Smooth muscle cell (in vitro differentiated cells): ENCODE data around the gene ENOPH1. TPM values are rescaled to one million over a fixed set of nuclear protein-coding genes. Genes with fewer than 3 reads are reported as not detected.

ENCODE experiments used
- DNase-seq: peaks from one replicate; lab custom pipeline; 2025; ENCODE audit not compliant: unreplicated experiment; lab: John Stamatoyannopoulos, UW
- H2AFZ ChIP-seq: fragments of 200-600 bp; sonication (generic); 2 replicates; pipeline ENCODE4 v1.6.0; 2016; ENCODE audit warnings: antibody characterized with exemption, low read depth, mild to moderate bottlenecking
- H3F3A ChIP-seq: fragments of 200-600 bp; sonication (generic); 2 replicates; pipeline ENCODE4 v1.6.0; 2017; ENCODE audit warnings: antibody characterized with exemption, low read depth
- H3K27ac ChIP-seq: fragments of 200-600 bp; sonication (generic); 2 replicates; pipeline ENCODE4 v1.5.1; 2016; ENCODE audit warnings: low read depth, mild to moderate bottlenecking
- H3K27me3 ChIP-seq: fragments of 200-600 bp; sonication (generic); 2 replicates; pipeline ENCODE4 v1.6.1; 2016; ENCODE audit warnings: low read depth, mild to moderate bottlenecking
- H3K36me3 ChIP-seq: fragments of 200-600 bp; sonication (generic); 2 replicates; pipeline ENCODE4 v1.5.1; 2016; ENCODE audit warnings: low read depth
- H3K4me1 ChIP-seq: fragments of 200-600 bp; sonication (generic); 2 replicates; pipeline ENCODE4 v1.5.1; 2016; ENCODE audit warnings: low read depth
- H3K4me2 ChIP-seq: fragments of 200-600 bp; sonication (generic); 2 replicates; pipeline ENCODE4 v1.6.0; 2016; ENCODE audit warnings: mild to moderate bottlenecking
- H3K4me3 ChIP-seq: fragments of 200-600 bp; sonication (generic); 2 replicates; pipeline ENCODE4 v1.5.1; 2016; ENCODE audit warnings: mild to moderate bottlenecking
- H3K79me2 ChIP-seq: fragments of 200-600 bp; sonication (generic); 2 replicates; pipeline ENCODE4 v1.6.0; 2016; ENCODE audit warnings: low read depth, mild to moderate bottlenecking
- H3K9ac ChIP-seq: fragments of 200-600 bp; sonication (generic); 2 replicates; pipeline ENCODE4 v1.6.0; 2016; ENCODE audit warnings: low read depth
- H3K9me3 ChIP-seq: fragments of 200-600 bp; sonication (generic); replicated peaks from 2 replicates; pipeline ENCODE4 v1.5.1; 2016; ENCODE audit warnings: low read depth
- H4K20me1 ChIP-seq: fragments of 200-600 bp; sonication (generic); 2 replicates; pipeline ENCODE4 v1.6.0; 2016; ENCODE audit warnings: low read depth
- CTCF ChIP-seq: fragments of 200-600 bp; sonication (generic); IDR thresholded peaks from 2 replicates; pipeline ENCODE4 v1.5.1; 2017; ENCODE audit warnings: borderline replicate concordance, mild to moderate bottlenecking, antibody characterized with exemption; ENCODE audit not compliant: insufficient read depth, poor library complexity, severe bottlenecking
- WGBS: methylation state at CpG from one replicate; pipeline ENCODE4 v1.1.7; 2016; ENCODE audit warnings: low lambda C conversion rate; 5-methylcytosine and 5-hydroxymethylcytosine counted together
- polyA plus RNA-seq: library from polyadenylated mRNA; unstranded; fragments of >200 nt; fragmentation: Nextera tagmentation; extraction: Ambion mirVana; gene quantifications from 2 replicates; pipeline ENCODE4 v1.2.1, GENCODE V29; 2016
- total RNA-seq: library from RNA; depleted of rRNA; stranded (reverse); fragments of >200 nt; gene quantifications from 2 replicates; pipeline ENCODE4 v1.2.3, GENCODE V29; 2014

The ENOPH1 gene
- total and polyA plus RNA-seq, 2 experiments from 2014 or later: 36.2 to 54.5 TPM

- 95% methylated on average over 14 of the region's 14 CpGs for WGBS
- Histone ChIP-seq H4K20me1 (no peaks in the 10 kb centered on the region), H3K27ac (no peak overlapping the region), H3K4me3 (no peak overlapping the region), H3K9ac (no peak overlapping the region), H3K9me3 (no peaks in the 10 kb centered on the region), H3K79me2 (no peaks in the 10 kb centered on the region), H3K4me2 (no peak overlapping the region), H3F3A (no peaks in the 10 kb centered on the region), H3K36me3 (no peaks in the 10 kb centered on the region), H3K27me3 (no peaks in the 10 kb centered on the region), H2AFZ (no peak overlapping the region), H3K4me1 (no peaks in the 10 kb centered on the region)
- no peak for DNase-seq
- TF ChIP-seq CTCF: no peak
These were observed 54.8 kb downstream of the ENOPH1 start for GRCh38 chr4:82484996-82485783.

DNA sequence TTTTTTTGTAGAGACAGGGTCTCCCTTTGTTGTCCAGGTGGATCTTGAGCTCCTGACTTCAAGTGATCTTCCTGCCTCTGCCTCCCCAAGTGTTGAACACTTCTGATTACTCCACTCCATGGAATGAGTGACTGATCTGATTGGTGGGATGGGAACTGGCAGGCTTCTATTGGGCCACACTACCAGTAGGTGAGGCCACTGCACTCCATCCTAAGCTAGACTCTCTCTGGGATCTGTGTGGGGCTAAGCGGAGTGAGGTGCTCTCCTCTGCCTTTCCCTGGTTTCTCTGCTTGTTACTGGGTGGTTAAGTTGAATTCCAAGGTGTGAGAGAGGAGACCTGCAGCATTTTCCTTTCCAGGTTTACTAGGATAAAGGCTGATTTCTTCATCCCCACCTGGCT lies 58.7 kb downstream of the ENOPH1 start:
- WGBS: 89% methylated on average over 1 of the region's 1 CpG
- DNase-seq: no peak
- no peak for TF ChIP-seq CTCF
- Histone ChIP-seq H3K27ac (no peak overlapping the region), H3K9me3 (no peaks in the 10 kb centered on the region), H3K79me2 (no peaks in the 10 kb centered on the region), H4K20me1 (no peaks in the 10 kb centered on the region), H3K4me2 (no peak overlapping the region), H3K27me3 (no peaks in the 10 kb centered on the region), H3K4me1 (no peaks in the 10 kb centered on the region), H3K4me3 (no peak overlapping the region), H2AFZ (no peak overlapping the region), H3K36me3 (no peaks in the 10 kb centered on the region), H3K9ac (no peak overlapping the region), H3F3A (no peaks in the 10 kb centered on the region)

GRCh38 chr4:82489987-82490386 lies 59.6 kb downstream of the ENOPH1 start:
- Histone ChIP-seq H3F3A (no peaks in the 10 kb centered on the region), H4K20me1 (no peaks in the 10 kb centered on the region), H3K27ac (no peak overlapping the region), H3K36me3 (no peaks in the 10 kb centered on the region), H3K9me3 (no peaks in the 10 kb centered on the region), H3K4me2 (no peak overlapping the region), H3K9ac (no peak overlapping the region), H3K4me3 (no peak overlapping the region), H3K27me3 (no peaks in the 10 kb centered on the region), H3K4me1 (no peaks in the 10 kb centered on the region), H2AFZ (no peak overlapping the region), H3K79me2 (no peaks in the 10 kb centered on the region)
- no peak for TF ChIP-seq CTCF
- WGBS: 88% methylated on average over 8 of the region's 8 CpGs
- DNase-seq: no peak
